Astrocyte (in vitro differentiated cells and primary cell): ENCODE data around the gene ZFR.

Experiments used
- CTCF ChIP-seq: IDR thresholded peaks from 2 replicates; pipeline ENCODE4 v1.5.1; 2011; ENCODE audit warnings: low read depth, mild to moderate bottlenecking, inconsistent platforms, low read length, moderate library complexity; ENCODE audit not compliant: insufficient read depth
- EZH2 ChIP-seq: IDR thresholded peaks from 2 replicates; pipeline ENCODE4 v1.6.1; 2012; ENCODE audit warnings: mild to moderate bottlenecking, low read length, inconsistent platforms; ENCODE audit not compliant: insufficient read depth

DNA sequence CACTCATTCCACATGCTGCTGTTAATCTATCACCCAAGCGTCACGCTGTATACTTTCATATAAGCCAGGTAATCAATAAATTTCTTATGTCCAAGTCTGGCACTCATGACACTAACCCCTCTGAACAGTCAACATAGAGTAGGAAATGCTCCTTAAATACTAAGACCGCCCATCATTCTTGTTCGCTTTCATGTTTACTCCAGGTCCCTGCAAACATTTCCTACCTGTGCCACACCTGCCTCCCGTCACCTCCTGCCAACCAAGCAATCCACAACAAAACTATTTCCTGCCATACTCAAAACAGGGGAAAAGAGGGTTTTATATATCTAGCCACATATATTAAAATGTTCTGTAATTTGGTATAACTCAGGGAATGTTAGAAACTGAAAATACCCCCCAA, 39.0 kb downstream of the ZFR start:
- TF ChIP-seq CTCF (no peak), EZH2 (no peak)
